ENCODE data around the gene GPS2.
A peak's percentile ranks its signal among the peaks of the same experiment; 100 is the strongest.

Gene GPS2

DNA sequence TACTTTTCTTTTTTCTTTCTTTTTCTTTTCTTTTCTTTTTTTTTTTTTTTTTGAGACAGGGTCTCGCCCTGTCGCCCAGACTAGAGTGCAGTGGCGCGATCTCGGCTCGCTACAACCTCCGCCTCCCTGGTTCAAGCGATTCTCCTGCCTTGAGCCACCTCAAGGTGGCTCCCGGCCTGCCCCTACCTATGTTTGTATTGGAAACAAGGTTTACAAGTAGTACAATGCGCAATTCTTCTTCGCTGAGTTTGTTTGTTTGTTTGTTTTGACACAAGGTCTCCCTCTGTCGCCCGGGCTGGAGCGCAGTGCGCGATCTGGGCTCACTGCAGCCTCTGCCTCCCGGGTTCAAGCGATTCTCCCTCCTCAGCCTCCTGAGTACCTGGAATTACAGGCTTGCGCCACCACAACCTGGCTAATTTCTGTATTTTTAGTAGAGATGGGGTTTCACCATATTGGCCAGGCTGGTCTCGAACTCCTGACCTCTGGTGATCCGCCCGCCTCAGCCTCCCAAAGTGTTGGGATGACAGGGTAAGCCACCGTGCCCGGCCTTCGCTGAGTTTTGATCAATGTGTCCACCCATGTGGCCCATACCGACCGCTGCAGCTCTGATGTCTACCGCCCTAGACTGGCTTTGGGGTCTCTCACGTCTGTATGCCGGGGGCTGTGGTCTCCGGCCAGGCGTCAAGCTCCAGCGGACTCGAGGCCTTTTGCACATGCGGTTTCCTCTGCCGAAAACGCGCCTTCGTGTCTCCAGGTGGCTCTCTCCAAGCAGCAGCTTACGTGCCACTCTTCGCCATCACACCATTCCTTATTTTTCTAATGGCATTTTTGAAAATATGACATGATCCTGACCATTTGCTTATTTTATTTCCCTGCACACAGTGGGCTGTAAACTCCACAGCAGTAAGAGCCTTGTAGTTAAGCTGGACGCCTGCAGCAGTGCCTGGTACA lies 19.7 kb downstream of the GPS2 start:
- DNase-seq (ENCODE audit: low spot score) = no peak
- CTCF ChIA-PET = interaction anchor here (0.6 to 1.9 kb wide), 12 partner anchors 10 to 281 kb away, joined by 3 to 48 read pairs (median 5); partner anchors contain the start of genes GPS2 and SLC2A4
- TF ChIP-seq, protein P1, sequence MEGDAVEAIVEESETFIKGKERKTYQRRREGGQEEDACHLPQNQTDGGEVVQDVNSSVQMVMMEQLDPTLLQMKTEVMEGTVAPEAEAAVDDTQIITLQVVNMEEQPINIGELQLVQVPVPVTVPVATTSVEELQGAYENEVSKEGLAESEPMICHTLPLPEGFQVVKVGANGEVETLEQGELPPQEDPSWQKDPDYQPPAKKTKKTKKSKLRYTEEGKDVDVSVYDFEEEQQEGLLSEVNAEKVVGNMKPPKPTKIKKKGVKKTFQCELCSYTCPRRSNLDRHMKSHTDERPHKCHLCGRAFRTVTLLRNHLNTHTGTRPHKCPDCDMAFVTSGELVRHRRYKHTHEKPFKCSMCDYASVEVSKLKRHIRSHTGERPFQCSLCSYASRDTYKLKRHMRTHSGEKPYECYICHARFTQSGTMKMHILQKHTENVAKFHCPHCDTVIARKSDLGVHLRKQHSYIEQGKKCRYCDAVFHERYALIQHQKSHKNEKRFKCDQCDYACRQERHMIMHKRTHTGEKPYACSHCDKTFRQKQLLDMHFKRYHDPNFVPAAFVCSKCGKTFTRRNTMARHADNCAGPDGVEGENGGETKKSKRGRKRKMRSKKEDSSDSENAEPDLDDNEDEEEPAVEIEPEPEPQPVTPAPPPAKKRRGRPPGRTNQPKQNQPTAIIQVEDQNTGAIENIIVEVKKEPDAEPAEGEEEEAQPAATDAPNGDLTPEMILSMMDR (conservative IDR thresholded peaks at IDR 0.05; ENCODE audit: low read depth) = no peak
- POLR2A ChIA-PET (ENCODE audit: low non-redundant PET) = interaction anchor here (0.6 to 0.9 kb wide), 2 partner anchors 14 to 97 kb away, joined by 3 to 5 read pairs; partner anchors contain the start of gene SLC2A4
- peak overlapping the region; percentile 81 for H3K27ac ChIP-seq

- H3K27ac ChIP-seq = peak within 1 kb of the TSS; percentile 81
- ChIA-PET CTCF (no interaction called here), POLR2A (ENCODE audit: low non-redundant PET) (no interaction called here)
These were observed 20.5 kb downstream of the GPS2 start, which contains the start of gene YBX2 for GRCh38 chr17:7294614-7295153. YBX2 (minus strand) TSS chr17:7294639; CDS start chr17:7294500, 139 bp downstream.

GRCh38 chr17:7293816-7294613 lies 21.1 kb downstream of the GPS2 start:
- peak; percentile 42 for DNase-seq (ENCODE audit: low spot score)
- peak overlapping the region; percentile 81 for H3K27ac ChIP-seq
- TF ChIP-seq, protein P1 (conservative IDR thresholded peaks at IDR 0.05; ENCODE audit: low read depth) = no peak
- ChIA-PET POLR2A (ENCODE audit: low non-redundant PET) (interaction anchor here (1.1 kb wide), 1 partner anchor 13 kb away, joined by 4 read pairs; the partner anchor contains the start of gene SLC2A4), CTCF (no interaction called here)

More at GRCh38 chr17:7294614-7295153, 20.5 kb downstream of the GPS2 start, which contains the start of gene YBX2:
- peak; percentile 93 for DNase-seq (ENCODE audit: low spot score)
- TF ChIP-seq, protein P1 (conservative IDR thresholded peaks at IDR 0.05; ENCODE audit: low read depth) = no peak

DNA sequence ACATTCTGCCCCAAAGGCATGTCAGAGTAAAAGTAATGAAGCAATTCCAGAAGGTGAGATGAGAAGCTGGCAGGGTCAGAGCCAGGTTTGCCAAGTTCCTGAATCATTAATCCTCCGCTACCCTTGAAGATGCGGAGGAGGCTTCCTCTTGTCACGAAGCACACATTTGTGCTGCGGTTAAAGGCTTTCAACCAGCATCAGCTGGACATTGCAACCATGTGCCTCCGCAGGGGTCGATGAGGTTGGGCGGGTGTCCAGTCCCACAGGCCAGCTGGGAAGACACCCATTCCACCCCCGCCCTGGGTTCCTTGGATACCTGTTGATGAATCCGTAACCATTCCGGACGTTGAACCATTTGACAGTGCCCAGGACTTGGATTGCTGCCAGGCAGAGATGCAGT lies 22.0 kb downstream of the GPS2 start:
- peak; percentile 75 for DNase-seq (ENCODE audit: low spot score)
- CTCF ChIA-PET = no interaction called here
- TF ChIP-seq, protein P1 (conservative IDR thresholded peaks at IDR 0.05; ENCODE audit: low read depth) = no peak
- POLR2A ChIA-PET (ENCODE audit: low non-redundant PET) = interaction anchor here (0.6 to 1.1 kb wide), 2 partner anchors 12 to 57 kb away, joined by 3 to 4 read pairs; partner anchors contain the start of gene SLC2A4
- H3K27ac ChIP-seq = peak overlapping the region; percentile 81

DNA sequence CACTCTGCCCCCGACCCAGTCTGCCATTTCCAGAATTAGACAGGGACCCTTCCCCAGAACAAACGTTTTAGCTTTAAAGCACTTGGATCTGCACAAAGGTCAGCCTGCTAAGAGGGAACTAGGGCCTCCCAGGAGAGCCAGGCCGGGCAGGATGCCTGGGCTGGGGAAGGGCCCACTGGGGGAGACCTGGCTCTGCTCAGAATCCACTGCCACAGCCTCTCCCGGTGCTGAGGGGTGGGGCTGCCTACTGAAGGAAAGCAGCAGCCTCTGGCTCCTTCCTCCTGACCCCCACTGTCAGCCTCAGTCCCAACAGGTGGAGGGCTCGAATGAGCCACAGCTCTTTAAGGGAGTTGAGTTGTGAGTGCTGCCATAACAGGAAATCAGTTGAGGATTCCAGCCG lies 22.4 kb downstream of the GPS2 start:
- H3K27ac ChIP-seq = peak overlapping the region; percentile 81
- CTCF ChIA-PET = no interaction called here
- TF ChIP-seq, protein P1 (conservative IDR thresholded peaks at IDR 0.05; ENCODE audit: low read depth) = no peak

More for the DNA sequence above, 22.4 kb downstream of the GPS2 start:
- POLR2A ChIA-PET (ENCODE audit: low non-redundant PET) = interaction anchor here (1.1 kb wide), 1 partner anchor 11 kb away, joined by 4 read pairs; the partner anchor contains the start of gene SLC2A4
- no peak for DNase-seq (ENCODE audit: low spot score)
